Fibroblast of pulmonary artery (primary cell): Measurements from ENCODE around the gene BANF1.

ENCODE experiments used
- DNase-seq: peaks from one replicate; pipeline ENCODE4 v3.0.0-alpha.2; 2010; ENCODE audit warnings: low read depth
- H3K4me3 ChIP-seq: replicated peaks from 2 replicates; pipeline ENCODE4 v1.5.1; 2011; ENCODE audit warnings: low read depth, mild to moderate bottlenecking, control low read depth, low read length, moderate library complexity
- TF ChIP-seq, protein P1 (sequence below): IDR thresholded peaks from 2 replicates; pipeline ENCODE4 v1.5.1; 2011; ENCODE audit warnings: mild to moderate bottlenecking, control low read depth, low read length, inconsistent platforms; ENCODE audit errors: missing control alignments

BANF1 gene

DNA sequence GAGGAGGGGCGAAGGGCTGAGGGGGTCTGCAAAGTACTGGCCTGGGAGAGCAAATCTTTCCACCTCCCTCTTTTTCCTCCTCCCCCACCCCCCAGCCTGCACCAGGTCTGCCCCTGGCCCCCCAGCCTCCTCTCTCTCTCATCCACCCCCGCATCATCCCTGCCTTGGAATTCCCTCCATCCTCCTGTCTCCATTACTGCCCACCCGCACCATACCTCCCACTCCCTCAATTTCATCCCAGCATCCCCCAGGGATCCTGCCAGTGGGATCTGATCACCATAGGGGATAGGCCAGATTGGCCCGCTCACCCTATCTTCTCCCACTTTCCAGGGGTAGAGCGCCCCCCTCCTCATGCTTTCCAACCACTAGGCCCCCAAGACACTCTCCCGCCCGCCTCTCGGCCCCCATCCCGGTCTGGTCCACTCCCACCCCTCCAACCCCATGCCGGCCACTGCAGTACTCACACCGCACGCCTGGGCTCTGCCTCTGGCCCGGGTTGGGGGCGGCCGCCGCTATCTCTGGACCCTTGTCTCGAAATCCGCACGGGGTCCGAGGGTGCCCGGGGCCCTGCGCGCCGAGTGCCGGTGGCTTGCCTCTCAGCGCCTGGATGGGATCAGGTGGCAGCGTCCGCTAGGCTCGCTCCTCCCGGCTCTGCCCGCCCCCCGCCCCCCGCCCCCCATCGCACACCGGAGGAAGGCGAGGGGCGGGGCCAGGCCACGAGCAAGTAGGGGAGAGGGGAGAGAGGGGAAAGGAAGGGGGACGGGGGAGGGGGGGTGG, 46.4 kb downstream of the BANF1 start, which contains the start of gene GAL3ST3:
Gene GAL3ST3 (minus strand): TSS at position 615 of the 777 bp plus-strand sequence. CDS start 3,746 bp downstream, outside the sequence.
- TF ChIP-seq, protein P1, sequence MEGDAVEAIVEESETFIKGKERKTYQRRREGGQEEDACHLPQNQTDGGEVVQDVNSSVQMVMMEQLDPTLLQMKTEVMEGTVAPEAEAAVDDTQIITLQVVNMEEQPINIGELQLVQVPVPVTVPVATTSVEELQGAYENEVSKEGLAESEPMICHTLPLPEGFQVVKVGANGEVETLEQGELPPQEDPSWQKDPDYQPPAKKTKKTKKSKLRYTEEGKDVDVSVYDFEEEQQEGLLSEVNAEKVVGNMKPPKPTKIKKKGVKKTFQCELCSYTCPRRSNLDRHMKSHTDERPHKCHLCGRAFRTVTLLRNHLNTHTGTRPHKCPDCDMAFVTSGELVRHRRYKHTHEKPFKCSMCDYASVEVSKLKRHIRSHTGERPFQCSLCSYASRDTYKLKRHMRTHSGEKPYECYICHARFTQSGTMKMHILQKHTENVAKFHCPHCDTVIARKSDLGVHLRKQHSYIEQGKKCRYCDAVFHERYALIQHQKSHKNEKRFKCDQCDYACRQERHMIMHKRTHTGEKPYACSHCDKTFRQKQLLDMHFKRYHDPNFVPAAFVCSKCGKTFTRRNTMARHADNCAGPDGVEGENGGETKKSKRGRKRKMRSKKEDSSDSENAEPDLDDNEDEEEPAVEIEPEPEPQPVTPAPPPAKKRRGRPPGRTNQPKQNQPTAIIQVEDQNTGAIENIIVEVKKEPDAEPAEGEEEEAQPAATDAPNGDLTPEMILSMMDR, result no peak
- no peak for DNase-seq
- no peak within 1 kb of the TSS for H3K4me3 ChIP-seq

DNA sequence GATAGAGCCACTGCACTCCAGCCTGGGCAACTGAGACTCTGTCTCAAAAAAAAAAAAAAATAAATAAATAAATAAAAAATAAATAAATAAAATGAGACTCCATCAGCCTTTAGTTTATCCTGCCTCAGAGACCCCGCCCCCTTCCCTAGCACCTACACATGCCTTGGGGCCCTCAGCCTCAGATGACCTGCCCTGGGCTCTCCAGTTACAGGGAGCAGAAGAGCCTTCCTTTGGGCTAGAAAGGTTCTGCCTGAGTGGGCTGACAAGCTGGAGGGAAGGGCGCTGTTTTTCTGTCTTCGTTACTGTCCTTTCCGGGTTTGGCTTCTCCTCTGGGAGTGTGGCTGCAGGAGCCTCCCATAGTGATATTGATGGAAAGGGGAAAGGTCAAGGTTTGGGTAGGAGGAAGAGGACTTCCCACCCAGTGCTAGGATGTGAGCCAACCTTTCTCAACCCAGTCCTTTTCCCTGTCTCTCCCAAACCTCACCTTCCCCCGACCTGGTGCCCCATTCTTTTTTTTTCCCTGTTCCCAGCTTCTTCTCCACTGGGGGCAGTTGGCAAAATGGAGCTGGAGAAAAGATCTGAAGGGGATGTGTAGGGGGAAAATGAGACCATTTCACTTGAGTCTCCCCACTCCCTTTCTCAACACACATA, 48.4 kb downstream of the BANF1 start:
- TF ChIP-seq, protein P1, result no peak
- no peak overlapping the region for H3K4me3 ChIP-seq
- DNase-seq, result no peak

DNA sequence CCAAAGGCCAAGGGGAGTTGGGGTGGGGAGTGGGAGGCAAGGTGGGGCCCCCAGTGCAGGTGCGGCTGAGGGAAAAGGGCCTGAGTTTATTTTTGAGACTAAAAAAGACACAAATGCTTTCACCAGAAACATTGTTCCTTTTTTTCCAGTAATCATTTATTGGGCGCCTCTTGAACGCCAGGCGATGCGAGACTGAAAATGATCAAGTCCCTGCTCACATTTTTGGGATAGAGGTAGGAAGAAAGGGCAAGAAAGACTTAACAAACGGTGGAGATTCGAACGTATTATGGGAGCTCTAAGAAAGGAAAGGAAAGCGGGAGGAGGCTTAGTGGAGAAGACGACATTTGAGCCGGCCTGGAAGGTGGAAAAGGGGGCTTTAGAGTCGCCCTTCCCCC, 49.1 kb downstream of the BANF1 start:
- TF ChIP-seq, protein P1, result no peak
- peak overlapping the region; percentile 97 for H3K4me3 ChIP-seq
- DNase-seq, result no peak

DNA sequence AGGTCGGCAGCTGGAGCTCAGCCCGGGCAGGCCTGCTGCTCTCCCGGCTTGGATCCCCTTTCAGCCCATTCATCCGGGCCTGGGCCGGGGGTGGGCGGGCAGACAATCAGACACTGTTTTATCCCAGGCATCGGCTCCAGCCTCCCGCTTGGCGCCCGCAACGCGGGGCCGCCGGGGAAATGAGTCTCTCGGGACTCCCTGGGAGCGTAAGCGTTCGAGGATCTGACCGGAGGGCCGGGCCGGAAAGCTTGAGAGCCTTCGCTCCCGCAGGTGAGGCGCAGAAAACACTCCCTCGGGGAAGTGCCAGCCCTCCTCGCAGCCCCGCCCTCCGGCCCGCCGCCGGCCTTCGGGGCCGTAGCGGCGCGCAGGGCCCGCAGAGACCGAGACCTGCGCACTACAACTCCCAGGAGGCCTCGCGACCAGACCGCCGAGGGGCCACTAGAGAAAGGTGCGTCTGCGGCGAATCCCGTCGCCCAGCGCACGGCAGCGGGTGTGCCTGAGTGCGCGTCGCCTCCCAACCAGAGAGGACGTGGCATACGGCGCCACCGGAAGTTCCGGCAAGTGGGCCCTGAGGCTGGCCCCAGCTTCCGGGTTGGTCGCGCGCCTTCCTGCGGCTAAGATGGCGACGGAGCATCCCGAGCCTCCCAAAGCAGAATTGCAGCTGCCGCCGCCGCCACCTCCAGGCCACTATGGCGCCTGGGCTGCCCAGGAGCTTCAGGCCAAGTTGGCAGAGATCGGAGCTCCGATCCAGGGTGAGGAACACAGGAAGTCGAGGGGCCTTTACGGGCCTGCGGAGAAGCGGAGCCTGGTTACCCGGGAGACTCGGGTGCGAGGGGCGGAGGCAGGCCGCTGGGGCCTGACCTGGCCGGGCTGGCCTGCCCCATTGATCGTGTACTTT, 49.7 kb downstream of the BANF1 start, which contains the start of gene SF3B2:
Gene SF3B2 (plus strand): TSS at position 599 of the 898 bp plus-strand sequence. CDS start 21 bp downstream, at position 620.
- TF ChIP-seq, protein P1, result no peak
- peak within 1 kb of the TSS; percentile 97 for H3K4me3 ChIP-seq
- DNase-seq, result peak; percentile 99

DNA sequence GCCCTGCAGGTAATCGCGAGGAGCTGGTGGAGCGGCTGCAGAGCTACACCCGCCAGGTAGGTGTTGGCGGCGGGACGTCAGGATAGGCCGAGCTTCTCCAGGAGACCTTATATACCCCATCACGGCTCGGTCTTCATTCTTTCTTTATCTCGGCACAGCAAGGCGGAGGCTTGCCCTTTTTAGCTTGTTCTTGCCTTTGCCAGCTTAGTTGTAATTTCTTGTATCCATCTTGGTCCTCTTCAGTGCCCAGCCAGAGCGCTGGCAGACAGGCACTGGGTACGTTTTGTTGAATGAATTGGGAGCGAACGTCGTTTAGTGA, 50.3 kb downstream of the BANF1 start:
- H3K4me3 ChIP-seq, result peak overlapping the region; percentile 97
- DNase-seq, result no peak
- TF ChIP-seq, protein P1, result no peak
